Uterus (tissue), 2 donors: ENCODE results near the gene CCDC170.

ENCODE experiments used
- POLR2A ChIP-seq, 2 donors: fragments of 450-650 bp; IDR thresholded peaks; one replicate each; pipeline ENCODE4 v1.6.1; 2016; ENCODE audit warnings: antibody characterized with exemption in 2 of 2, mild to moderate bottlenecking in 1 of 2, moderate library complexity in 1 of 2
- TF ChIP-seq, protein P1 (sequence below), 4 experiments: fragments of 200-600 bp in 2 of 4; fragments of 450-650 bp in 2 of 4; sonication (generic) in 2 of 4; IDR thresholded peaks; one replicate each; pipeline ENCODE4 v1.5.1; 2016 to 2019; ENCODE audit warnings: antibody characterized with exemption in 4 of 4, mild to moderate bottlenecking in 2 of 4, moderate library complexity in 1 of 4

DNA sequence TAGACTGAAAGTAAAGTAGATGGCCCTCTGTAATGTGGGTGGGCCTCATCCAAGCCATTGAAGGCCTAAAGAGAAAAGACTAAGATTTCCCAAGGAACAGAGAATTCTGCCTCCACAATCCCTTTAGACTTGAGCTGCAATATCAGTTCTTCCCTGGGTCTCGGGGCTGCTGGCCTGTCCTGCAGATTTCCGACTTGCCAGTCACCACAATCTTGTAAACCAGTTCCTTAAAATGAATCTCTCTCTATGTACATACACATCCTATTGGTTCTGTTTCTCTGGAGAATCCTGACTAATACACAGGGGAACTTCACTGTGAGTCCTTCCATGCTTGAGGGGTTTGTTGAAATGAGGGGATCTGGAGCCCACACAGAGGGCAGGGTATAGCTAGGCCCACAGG is 12.9 kb downstream of the CCDC170 start:
- TF ChIP-seq, protein P1, sequence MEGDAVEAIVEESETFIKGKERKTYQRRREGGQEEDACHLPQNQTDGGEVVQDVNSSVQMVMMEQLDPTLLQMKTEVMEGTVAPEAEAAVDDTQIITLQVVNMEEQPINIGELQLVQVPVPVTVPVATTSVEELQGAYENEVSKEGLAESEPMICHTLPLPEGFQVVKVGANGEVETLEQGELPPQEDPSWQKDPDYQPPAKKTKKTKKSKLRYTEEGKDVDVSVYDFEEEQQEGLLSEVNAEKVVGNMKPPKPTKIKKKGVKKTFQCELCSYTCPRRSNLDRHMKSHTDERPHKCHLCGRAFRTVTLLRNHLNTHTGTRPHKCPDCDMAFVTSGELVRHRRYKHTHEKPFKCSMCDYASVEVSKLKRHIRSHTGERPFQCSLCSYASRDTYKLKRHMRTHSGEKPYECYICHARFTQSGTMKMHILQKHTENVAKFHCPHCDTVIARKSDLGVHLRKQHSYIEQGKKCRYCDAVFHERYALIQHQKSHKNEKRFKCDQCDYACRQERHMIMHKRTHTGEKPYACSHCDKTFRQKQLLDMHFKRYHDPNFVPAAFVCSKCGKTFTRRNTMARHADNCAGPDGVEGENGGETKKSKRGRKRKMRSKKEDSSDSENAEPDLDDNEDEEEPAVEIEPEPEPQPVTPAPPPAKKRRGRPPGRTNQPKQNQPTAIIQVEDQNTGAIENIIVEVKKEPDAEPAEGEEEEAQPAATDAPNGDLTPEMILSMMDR (IDR thresholded peaks at IDR 0.05), result no peak
- TF ChIP-seq POLR2A (IDR thresholded peaks at IDR 0.05), result no peak
